ENCODE measurements around the gene EIF6.
A peak's percentile ranks its signal among the peaks of the same experiment; 100 is the strongest.

Gene EIF6

DNA sequence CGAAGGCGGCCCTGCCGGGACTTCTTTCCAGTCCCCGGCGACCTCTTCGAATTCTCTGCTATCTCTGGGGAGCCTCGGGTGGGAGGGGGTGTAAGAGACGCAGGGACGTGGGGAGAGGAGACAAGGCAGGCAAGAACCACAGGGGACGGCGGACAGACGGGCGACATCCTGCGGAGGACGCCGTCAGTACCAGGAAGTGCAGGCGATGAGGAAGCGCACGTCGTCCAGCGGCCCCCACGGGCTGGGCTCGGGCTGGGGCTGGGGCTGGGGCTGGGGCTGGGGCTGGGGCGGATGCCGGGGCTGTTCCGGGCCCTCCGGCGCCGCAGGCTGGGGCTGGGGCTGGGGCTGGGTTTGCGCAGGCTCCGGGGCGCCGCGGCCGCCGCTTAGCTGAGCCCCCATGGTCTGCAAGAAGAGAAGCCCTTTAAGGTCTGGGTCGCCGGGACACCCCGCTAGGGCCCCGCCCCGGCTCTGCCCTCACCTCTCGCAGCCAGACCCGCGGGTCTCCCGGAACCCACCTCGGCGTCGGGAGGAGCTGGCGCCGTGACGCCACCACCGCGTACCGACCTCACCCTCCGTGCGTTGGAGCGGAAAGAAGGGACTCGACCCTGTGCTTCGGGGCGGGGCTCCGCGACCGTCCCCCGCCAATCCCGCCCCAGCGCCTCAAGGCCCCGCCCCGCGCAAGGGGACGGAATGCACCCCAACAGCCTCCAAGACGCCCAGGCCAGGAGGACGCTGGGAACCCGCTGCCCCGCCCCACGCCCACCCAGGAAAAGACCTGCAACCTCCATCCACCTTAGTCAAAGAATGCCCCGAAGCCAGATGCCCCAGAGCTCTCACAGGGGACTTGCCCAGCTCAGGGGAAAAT is 6.8 kb downstream of the EIF6 start, which contains the start of gene MMP24OS:
MMP24OS (minus strand) TSS at position 592 of the 865 bp plus-strand sequence; CDS start at position 399, 193 bp downstream.
- peak; percentile 98 for DNase-seq

- DNase-seq: no peak
These were observed 7.4 kb downstream of the EIF6 start for GRCh38 chr20:35277127-35277526.

- DNase-seq: peak; percentile 34
These were observed 8.2 kb downstream of the EIF6 start for GRCh38 chr20:35276408-35276807.

DNA sequence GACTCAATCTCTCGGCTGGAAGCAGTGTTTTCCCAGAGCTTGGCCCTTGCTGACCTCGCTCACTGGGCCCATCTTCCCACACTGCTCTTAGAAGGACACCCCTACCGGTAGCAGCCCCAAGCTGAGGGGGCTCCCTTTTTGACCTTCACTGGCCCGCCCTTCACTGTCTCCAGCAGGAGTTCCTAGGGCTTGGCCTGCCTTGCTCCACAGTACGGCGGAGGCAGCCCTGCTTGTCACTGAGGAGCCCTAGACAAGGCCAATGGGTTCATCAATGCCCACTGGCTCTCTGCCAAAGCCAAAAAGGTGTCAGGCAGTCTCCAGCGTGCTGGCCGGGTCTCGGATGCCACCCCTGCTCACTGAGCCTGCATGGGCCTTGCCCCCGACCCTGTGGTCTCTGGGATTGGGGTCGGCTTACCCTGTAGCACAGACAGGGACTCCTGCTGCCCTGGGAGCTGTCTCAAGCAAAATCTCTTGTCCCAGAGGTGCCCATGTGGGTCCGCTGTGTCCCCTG is 8.8 kb downstream of the EIF6 start:
- DNase-seq: no peak

- no peak for DNase-seq
These were observed 10.1 kb downstream of the EIF6 start for GRCh38 chr20:35274172-35275092.

DNA sequence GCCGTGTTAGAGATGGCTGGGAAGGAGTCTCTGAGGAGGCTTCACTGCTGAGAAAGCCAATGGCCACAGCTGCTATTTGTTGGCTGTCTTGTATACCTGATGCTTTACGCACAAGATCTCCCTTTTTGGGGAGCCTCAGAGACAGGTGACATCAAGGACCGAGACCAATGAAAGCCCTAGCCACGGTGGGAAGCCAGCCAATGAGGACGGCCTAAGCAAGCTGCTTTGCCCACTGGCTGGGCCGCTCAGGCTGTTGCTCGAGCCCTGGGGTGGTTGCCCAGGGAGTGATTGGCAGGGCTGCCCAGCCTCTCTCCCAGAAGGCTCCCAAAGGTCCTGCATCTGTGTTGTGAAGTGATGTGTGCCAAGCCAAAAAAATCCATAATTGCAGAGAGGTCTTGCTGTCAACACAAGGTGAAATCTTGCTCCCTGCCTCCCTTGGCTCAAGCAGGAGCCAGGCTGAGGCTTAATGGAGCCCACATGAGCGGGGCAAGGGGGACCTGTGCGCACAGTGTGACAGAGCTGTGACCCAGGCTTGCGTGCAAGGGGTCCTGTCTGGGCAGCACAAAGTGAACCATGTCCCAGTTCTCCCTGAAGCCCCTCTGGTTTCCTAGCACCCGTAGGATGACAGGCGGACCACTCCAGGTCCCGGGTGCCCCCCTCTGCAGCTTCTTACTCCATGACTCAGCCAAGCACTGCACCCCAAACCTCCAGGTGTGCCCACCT is 11.0 kb downstream of the EIF6 start:
- DNase-seq: no peak

DNA sequence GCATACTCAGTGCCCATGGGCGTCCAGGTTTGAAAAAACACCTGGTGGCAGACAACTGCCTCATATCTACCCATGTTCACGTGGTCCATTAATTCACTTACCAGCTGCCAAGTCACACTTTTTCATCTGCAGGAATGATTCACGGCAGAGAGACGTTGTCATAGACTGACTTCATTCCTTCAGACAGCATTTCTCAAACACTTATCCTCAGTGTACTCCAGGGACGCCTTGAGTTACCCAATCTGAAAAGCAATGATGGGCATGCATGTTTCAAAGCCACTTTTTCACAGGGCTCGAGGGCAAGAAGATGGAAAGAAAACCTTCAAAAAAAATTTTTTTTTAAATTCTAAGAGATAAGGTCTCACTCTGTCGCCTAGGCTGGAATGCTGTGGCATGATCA is 12.7 kb downstream of the EIF6 start:
- DNase-seq: peak; percentile 57

DNA sequence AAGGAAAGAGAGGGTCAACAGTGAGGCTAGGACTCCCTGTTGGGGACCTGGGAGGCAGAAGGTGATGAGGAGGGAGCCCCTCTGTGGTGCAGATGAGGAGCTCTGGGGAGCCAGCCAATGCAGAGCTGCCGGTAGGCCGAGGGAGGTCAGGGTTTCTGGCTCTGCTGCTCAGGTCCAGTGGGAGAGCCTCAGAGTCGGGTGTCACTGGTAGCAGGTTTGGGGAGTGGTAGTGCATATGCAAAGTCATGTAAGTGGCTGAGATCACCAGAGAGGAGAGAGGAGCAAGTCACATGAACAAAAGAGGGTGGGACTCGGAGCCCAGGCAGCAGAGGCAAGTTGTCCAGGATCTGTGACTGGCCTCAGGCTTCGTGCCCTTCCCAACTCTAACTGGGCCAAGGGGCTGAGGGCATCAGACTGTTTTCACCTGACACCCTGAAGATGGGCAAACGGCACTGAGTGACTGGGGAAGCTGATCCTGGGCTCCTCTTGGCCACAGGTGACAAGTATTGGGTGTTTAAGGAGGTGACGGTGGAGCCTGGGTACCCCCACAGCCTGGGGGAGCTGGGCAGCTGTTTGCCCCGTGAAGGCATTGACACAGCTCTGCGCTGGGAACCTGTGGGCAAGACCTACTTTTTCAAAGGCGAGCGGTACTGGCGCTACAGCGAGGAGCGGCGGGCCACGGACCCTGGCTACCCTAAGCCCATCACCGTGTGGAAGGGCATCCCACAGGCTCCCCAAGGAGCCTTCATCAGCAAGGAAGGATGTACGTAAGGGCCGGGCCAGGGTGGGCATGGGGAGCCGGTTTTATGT is 13.3 kb downstream of the EIF6 start:
- DNase-seq: no peak

- no peak for DNase-seq
These were observed 14.3 kb downstream of the EIF6 start for GRCh38 chr20:35270021-35270902.

GRCh38 chr20:35269055-35269781 is 15.4 kb downstream of the EIF6 start:
- peak; percentile 53 for DNase-seq

DNA sequence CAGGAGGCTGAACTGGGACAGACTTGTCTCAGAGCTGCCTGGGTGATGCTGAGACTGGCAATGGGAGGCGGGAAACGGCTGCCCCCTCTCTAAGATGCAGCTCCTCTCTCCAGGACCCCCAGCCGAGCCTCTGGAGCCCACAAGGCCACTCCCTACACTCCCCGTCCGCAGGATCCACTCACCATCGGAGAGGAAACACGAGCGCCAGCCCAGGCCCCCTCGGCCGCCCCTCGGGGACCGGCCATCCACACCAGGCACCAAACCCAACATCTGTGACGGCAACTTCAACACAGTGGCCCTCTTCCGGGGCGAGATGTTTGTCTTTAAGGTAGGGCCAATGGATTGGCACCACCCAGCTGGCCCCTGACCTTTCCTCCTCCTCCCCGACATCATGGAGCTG is 17.5 kb downstream of the EIF6 start:
- no peak for DNase-seq

DNA sequence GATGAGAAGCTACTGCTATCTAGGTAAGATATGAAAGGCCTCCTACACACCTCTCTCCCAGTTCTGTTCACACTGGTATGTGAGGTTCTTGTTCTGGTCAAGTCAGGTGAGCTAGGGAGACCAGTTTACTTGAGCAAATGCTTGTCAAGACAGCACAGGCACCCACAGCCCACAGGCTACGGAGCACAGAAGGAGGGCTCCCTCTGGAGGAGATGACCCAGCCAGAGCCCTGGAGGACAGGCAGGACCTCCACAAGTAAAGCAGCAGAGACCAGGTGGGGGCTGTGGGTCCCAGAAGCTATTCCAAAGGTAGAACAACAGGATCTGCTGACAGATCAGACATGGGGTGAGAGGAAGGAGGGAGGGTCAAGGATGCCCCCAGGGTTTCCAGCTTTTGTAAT is 19.8 kb downstream of the EIF6 start:
- peak; percentile 75 for DNase-seq

DNA sequence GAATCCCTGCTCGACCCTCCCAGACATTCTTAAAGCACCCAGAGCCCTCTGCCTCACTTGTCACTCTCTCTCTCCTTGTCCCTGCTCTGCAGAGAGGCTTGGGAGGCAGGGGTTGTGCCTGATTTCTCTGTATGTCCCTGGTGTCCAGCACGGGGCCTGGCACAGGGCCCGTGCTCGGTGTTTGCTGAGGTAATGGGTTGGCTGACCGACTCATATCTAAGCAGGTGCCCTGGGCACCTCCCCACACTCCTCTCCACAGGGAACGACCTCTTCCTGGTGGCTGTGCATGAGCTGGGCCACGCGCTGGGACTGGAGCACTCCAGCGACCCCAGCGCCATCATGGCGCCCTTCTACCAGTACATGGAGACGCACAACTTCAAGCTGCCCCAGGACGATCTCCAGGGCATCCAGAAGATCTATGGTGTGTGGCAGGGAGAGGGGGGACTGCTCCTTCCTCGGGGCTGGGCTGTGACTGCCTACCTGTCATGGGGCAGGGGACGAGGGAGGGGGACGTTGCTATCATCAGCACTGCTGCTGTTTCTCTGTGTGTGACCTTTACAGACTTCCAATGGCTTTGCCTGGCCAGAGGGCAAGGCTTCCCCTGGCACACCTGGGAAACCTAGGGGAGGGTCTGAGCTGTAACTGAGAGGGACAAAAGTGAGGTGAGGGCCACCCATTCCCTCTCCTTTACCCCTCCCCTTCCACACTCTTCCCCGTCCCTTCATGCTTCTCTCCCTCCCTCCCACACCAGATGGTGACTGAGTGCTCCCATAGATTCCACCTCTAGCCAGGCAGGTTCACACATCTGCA is 20.8 kb downstream of the EIF6 start:
- peak; percentile 78 for DNase-seq

GRCh38 chr20:35262731-35263531 is 21.6 kb downstream of the EIF6 start:
- DNase-seq: peak; percentile 97

DNA sequence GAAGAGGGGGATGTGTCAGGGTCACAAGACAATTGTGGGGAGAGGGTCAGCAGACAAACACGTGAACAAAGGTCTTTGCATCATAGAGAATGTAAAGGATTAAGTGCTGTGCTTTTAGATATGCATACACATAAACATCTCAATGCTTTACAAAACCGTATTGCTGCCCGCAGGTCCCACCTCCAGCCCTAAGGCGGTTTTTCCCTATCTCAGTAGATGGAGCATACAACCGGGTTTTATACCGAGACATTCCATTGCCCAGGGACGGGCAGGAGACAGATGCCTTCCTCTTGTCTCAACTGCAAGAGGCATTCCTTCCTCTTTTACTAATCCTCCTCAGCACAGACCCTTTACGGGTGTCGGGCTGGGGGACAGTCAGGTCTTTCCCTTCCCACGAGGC is 22.3 kb downstream of the EIF6 start:
- peak; percentile 66 for DNase-seq

GRCh38 chr20:35260426-35260825 is 24.1 kb downstream of the EIF6 start:
- DNase-seq: no peak

GRCh38 chr20:35257175-35257909 is 27.2 kb downstream of the EIF6 start:
- peak; percentile 98 for DNase-seq

All from NCI-H226 (cell line).